GM21381 (cell line): ENCODE data around the gene AGBL5.
"Not testable (repeated sequence)": the region's sequence is repeated elsewhere in the genome, so short reads cannot be mapped to it uniquely, and the experiment has no call there.

Source experiments
- ATAC-seq: cut with Tn5 transposase; IDR thresholded peaks from one replicate; pipeline ENCODE4 v1.9.1; 2021; ENCODE audit warnings: mild to moderate bottlenecking, moderate library complexity; ENCODE audit not compliant: unreplicated experiment

Gene AGBL5

DNA sequence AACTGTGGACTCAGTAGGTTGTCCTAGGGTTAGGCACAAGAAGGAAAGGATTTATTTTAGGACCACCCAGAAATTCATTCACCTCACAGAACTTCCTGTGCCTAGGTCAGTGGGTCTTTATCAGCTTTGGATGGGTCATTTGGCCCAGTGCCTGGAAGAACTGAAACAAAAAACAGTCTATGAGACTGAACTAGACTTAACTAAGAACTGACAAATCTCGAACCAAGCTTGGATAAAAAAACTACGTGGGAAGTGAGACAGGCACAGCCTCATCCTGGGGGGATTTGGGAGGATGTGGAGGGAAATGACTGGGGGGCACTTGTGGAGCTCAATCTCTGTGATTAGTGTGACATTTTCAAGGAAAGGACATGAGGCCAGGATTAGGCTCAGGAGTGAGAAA, 22.3 kb downstream of the AGBL5 start:
- ATAC-seq = no peak

DNA sequence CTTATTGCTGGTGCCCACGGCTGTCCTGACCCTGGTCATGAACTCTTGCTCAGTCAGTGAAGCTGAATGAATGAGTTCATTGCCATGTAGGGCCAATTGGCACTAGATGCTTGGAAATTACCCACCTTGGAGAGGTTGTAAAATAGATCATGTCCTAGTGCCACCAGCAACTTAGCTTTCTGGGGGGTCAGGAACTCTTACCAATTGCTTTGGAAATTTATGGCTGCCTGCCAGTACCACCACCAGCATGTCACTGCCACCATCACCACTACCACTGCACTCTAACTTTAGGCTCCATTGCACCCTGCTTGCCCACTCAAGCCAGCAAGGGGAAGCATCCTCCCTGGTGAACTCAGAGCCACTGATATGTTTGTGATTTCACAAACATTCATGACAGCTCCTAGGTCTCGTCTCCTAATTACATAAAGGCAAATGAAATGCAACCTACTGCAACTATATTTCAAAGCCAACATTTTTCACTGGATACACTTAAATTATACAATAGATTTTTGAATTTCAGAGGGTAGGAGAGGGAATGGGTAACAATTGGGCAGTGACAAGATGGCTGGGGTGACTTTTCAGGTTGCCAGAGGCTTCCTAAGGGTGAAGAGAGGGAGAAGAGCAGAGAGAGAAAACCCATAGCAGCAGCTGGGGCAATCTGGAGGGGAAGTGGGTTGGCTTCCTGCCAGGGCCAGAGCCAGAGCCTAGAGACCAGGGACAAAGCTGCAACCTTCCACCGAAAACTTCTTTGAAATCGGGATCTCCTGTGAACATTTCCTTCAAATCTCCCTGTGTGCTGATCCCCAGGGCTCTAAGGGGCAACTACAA, 23.5 kb downstream of the AGBL5 start:
- no peak for ATAC-seq

DNA sequence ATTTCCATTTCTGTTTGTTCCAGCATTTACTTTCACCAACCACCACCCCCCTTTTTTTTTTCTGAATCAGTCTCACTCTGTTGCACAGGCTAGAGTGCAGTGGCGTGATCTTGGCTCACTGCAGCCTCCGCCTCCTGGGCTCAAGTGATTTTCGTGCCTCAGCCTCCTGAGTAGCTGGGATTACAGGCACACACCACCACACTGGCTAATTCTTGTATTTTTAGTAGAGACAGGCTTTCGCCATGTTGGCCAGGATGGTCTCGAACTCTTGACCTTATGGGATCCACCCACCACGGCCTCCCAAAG, 24.1 kb downstream of the AGBL5 start:
- ATAC-seq = not testable (repeated sequence)

DNA sequence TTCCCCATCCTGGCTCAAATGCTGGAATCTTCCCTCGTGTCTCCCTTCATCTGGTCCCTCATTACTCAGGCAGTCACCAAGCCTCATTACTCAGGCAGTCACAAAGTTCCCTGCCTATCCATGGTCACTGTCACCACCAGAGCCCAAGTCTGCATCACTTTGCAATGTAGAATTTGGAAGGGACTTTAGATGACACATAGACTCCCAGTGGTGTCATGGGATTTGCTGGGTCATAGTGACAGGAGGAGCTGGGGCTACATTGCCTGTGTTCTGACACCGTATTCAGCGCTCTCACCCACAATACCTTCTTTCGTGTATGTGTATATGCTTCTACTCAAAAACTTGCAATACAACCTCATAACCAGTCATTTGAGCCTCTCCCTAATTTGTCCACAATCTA, 24.9 kb downstream of the AGBL5 start:
- ATAC-seq = no peak

DNA sequence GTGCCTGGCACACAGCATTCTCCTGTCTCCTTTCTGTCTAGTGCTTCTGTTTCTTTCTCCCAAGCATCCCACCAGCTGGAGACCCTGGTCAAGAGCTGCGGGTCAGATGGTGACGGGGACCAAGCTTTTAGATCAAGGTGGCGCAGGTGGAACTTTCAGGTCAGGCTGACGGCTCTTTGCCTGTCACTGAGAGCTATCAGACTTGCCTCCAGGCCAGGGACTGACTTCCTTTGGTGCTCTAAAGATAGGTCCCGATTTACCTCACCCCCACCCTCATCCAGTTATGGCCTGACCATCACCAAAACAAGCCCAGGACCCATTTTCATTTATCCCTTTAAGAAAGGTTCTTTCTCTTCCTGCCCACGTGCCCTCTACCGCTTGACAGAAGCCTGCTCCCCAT, 25.8 kb downstream of the AGBL5 start:
- ATAC-seq = no peak

DNA sequence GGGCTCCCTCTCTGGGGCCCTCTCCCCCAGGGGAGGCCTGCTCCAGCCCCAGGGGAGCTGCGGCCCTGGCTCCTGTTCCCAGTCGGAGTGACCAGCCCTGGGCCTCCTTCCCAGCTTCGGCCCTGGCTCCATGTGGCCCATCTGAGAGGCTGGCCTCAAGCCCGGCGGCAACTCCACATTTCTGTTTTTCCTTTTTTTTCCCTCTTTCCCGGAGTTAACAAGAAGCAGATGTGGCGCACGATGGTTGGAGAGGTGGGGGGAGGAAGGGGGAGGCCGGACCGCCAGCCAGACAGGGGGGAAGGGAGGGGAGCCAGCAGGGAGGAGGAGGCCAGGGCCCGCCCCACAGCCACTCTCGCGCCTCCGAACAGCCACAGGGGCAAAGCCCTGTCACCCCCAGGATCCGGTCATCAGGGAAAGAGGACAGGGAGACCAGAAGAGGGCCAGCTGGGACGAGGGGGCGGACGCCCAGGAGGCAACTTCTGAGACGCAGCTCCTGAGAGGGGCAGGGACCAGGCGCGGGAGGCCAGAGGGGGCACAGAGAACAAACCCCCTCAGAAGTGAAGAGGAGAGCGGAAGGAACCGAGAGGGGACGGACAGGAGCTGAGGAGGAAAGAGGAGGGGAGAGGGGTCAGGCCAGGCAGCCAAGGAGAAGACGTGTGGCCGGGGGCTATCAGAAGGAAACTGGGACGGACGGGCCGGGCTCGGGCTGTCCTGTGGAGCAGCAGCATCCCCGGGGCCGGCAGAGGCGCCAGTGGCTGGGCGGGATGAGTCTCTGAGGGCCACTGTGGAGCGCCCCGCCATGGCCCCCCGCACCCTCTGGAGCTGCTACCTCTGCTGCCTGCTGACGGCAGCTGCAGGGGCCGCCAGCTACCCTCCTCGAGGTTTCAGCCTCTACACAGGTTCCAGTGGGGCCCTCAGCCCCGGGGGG, 27.1 kb downstream of the AGBL5 start, which contains the start of gene EMILIN1:
EMILIN1 (plus strand) TSS at position 349 of the 928 bp plus-strand sequence; CDS start at position 800, 451 bp downstream.
- no peak for ATAC-seq

DNA sequence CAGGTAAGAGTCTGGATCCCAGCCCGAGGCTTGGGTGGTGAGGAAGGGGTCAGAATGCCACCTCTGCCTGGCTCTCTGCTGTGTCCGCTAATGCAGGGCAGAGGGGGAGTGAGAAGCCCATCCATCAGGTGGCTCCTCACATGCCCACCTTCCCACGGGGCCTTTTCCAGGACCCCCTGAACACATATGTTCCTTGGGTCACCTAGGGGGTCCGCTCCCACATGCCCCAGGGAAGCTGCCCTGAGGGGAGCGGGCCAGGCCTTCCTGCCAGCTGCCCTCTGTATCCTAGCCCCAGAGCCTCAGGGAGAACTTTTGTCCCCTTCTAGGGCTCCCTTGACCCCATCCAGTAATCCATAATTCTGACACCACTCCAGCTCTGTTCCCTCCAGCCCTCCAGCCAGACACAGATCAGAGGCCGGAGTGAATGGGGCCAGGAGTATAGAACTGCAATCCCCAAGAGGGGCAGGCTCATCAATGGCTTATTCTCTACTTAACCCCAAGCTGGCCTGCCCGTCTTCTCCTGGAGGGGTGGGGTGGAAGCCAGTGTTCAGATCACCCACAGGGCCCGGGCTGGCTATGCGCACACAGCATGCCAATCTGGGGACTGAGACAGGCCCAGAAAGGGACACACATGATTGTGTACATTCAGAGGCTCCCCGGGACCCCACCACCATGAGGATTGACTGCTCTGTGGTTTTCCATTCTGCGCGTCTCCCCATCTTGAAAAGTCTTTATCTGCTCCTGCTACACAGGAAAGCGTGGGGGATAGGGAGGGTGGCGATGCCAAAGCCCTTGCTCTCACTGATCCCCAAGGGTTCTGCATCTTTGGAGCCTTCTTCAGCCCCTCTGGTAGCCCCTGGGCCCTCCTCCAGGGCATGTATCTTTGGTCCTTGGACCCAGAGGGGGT, 28.0 kb downstream of the AGBL5 start:
- ATAC-seq = no peak

DNA sequence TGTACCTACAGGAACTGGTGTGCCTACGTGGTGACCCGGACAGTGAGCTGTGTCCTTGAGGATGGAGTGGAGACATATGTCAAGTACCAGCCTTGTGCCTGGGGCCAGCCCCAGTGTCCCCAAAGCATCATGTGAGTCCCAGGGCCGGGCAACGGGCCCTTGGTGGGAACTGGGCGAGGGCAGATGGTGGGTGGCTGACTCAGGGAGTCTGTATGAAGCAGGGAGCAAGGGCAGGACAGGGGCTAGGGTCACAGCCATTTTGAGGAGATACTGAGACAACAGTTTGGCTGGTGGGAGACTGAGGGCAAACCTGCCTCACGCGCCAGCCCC, 28.6 kb downstream of the AGBL5 start:
- no peak for ATAC-seq

DNA sequence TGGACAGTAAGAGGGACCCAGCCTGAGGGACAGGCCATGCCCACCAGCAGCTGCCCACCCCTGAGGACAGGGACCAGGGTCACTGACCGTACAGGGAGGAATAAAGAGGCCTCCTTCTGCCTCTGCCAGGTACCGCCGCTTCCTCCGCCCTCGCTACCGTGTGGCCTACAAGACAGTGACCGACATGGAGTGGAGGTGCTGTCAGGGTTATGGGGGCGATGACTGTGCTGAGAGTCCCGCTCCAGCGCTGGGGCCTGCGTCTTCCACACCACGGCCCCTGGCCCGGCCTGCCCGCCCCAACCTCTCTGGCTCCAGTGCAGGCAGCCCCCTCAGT, 29.1 kb downstream of the AGBL5 start:
- ATAC-seq = no peak

DNA sequence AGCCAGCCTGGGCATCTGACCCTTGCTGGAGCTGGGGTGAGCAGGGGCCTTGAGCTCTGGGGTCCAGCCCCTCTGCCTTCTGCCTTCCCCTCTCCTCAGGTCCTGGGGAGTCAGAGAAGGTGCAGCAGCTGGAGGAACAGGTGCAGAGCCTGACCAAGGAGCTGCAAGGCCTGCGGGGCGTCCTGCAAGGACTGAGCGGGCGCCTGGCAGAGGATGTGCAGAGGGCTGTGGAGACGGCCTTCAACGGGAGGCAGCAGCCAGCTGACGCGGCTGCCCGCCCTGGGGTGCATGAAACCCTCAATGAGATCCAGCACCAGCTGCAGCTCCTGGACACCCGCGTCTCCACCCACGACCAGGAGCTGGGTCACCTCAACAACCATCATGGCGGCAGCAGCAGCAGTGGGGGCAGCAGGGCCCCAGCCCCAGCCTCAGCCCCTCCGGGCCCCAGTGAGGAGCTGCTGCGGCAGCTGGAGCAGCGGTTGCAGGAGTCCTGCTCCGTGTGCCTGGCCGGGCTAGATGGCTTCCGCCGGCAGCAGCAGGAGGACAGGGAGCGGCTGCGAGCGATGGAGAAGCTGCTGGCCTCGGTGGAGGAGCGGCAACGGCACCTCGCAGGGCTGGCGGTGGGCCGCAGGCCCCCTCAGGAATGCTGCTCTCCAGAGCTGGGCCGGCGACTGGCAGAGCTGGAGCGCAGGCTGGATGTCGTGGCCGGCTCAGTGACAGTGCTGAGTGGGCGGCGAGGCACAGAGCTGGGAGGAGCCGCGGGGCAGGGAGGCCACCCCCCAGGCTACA, 30.7 kb downstream of the AGBL5 start:
- no peak for ATAC-seq

DNA sequence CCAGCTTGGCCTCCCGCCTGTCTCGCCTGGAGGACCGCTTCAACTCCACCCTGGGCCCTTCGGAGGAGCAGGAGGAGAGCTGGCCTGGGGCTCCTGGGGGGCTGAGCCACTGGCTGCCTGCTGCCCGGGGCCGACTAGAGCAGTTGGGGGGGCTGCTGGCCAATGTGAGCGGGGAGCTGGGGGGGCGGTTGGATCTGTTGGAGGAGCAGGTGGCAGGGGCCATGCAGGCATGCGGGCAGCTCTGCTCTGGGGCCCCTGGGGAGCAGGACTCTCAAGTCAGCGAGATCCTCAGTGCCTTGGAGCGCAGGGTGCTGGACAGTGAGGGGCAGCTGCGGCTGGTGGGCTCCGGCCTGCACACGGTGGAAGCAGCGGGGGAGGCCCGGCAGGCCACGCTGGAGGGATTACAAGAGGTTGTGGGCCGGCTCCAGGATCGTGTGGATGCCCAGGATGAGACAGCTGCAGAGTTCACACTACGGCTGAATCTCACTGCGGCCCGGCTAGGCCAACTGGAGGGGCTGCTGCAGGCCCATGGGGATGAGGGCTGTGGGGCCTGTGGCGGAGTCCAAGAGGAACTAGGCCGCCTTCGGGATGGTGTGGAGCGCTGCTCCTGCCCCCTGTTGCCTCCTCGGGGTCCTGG, 31.4 kb downstream of the AGBL5 start:
- no peak for ATAC-seq

DNA sequence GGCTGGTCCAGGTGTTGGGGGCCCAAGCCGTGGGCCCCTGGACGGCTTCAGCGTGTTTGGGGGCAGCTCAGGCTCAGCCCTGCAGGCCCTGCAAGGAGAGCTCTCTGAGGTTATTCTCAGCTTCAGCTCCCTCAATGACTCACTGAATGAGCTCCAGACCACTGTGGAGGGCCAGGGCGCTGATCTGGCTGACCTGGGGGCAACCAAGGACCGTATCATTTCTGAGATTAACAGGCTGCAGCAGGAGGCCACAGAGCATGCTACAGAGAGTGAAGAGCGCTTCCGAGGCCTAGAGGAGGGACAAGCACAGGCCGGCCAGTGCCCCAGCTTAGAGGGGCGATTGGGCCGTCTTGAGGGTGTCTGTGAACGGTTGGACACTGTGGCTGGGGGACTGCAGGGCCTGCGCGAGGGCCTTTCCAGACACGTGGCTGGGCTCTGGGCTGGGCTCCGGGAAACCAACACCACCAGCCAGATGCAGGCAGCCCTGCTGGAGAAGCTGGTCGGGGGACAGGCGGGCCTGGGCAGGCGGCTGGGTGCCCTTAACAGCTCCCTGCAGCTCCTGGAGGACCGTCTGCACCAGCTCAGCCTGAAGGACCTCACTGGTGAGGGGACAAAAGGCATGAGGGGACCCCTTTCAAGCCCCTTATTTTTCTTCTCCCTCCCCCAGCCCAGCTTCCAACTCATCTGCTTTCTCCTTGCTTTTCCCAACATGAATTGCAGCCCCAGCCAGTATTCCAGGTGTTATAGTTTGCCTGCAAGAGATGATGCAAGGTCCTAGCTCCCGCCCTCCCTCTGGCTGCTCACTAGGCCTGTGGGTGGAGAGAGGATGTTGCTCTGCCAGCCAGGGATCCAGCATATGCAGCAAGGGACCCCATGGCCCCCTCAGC, 32.2 kb downstream of the AGBL5 start:
- ATAC-seq = no peak

DNA sequence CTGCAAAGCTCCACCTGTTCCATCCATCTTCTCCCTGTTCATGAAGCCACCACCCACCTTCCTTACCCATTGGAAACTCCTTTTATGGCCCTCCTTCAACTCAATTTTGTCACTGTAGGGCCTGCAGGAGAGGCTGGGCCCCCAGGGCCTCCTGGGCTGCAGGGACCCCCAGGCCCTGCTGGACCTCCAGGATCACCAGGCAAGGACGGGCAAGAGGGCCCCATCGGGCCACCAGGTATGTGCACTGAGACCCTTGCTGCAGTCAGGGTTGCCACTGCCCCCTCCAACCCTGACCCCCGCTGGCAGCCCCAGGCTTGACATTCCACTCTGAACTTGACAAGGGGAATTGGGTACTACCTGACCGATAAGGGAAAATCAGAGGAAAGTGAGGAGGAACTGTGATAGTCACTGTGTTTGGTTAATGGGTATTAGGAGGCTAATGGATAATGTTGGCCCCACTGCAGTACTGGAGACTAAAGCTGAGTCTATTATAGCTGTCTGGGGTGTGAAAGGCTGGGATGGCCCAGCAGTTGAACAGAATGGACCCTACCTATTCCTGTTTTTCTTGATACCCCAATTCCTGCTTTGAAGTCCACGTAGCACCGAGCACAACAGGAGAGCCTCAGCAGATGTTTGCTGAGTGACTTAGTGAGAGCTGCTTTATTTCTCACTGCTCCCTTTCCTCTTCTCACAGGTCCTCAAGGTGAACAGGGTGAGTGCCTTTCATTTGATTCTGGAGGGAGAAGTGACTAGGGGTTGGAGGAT, 33.0 kb downstream of the AGBL5 start:
- no peak for ATAC-seq

DNA sequence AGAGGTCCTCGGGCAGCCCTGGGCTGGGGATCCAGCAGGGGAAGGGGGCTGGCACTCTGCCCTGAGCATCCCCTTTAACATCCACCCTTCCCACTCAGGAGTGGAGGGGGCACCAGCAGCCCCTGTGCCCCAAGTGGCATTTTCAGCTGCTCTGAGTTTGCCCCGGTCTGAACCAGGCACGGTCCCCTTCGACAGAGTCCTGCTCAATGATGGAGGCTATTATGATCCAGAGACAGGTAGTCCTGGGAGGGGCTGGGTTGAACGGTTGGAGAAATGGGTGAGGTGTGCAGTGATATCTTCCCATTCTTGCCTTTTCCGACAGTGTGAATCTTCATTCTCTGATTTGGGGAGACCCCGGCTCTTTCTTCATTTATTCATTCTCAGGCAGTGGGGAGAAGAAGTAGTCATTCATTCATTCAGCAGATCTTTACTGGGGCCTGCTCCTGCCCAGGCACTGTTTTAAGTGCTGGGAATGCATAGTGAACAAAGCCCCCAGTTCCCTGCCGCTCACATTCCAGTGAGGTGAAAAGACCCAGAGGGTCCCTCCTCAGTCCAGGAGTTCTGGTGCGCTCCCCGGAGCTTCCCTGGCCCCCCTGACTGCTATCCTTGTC, 33.7 kb downstream of the AGBL5 start:
- ATAC-seq = no peak

DNA sequence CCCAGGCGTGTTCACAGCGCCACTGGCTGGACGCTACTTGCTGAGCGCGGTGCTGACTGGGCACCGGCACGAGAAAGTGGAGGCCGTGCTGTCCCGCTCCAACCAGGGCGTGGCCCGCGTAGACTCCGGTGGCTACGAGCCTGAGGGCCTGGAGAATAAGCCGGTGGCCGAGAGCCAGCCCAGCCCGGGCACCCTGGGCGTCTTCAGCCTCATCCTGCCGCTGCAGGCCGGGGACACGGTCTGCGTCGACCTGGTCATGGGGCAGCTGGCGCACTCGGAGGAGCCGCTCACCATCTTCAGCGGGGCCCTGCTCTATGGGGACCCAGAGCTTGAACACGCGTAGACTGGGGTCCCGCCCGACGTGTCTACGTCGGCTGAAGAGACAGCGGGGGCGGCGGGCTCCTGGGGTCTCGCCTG, 34.2 kb downstream of the AGBL5 start:
- ATAC-seq = peak; percentile 10

DNA sequence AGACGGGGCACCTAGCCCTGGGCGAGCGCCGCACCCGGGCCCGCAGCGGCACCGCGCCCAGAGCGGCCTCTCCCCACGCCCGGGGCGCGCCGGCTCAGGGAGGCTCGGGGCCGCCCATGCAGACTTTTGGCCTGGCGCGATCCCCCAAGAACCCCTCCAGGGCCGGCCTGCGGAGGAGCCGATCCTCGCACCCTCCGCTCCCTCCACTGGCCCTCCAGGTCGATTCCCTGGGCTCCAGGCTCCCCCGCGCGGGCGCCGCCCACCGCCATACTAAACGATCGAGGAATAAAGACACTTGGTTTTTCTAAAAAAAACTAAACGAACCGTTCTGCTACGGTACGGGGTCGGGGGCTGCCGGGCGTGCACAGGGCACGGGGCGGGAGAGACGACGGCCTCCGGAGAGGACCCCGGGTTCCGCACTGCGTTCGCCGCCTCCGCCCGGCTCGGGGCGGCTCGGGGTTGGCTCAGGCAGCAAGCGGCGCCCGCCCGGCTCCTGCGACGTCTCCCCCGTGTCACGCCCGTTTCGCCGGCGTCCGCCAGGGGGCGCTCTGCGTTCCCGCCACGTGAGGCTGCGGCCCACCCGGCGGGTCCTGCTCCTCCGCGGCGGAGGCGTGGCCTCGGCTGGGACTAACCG, 34.7 kb downstream of the AGBL5 start:
- ATAC-seq = peak; percentile 77
